Activated CD4-positive, alpha-beta T cell treated with anti-CD3 and anti-CD28 coated beads, Interleukin-10, Interleukin-2, amounts not matched to agents 100 ng/mL and 50 ng/mL, durations not matched to agents 16 hours and 8 hours (primary cell): ENCODE results near the gene CLSTN2.

Source experiments
- DNase-seq: peaks from one replicate; pipeline ENCODE4 v3.0.0-alpha.2; 2020

CLSTN2 gene

DNA sequence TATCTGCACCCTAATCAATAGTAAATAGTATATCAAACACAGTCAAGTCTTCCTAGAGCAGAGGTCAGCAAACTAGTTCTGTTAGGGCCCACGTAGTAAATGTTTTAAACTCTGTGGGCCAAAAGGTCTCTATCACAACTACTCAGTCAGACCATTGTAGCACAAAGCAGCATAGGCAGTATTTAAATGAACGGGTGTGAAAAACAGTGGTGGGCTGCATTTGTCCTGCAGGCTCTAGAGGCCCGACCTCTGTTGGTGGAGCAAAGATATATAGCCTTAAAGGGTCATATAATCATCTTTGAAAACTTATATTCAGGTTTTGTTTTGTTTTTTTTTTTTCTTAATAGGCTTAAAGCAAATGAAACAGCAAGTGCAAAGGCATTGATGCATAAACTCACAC, 416.5 kb downstream of the CLSTN2 start:
- DNase-seq, result no peak

DNA sequence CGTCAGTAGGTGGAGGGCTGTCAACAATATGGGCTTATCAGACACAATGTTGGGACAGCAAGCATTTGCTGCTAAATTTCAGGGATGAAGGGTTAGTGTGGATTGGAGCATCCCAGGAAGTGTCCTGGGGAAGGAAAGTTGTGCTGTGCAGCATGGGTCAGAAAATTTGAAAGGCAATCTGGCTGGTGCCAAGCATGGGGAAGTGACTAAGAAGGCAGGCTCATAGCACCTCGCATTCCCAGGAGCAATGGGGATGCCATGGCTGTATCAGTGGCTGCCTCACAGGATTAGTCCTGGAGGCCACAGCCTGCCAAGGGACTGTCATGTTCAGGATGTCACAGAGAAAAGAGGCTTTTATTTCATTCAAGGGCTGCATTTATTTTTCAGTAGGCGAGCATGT, 420.5 kb downstream of the CLSTN2 start:
- DNase-seq, result no peak

DNA sequence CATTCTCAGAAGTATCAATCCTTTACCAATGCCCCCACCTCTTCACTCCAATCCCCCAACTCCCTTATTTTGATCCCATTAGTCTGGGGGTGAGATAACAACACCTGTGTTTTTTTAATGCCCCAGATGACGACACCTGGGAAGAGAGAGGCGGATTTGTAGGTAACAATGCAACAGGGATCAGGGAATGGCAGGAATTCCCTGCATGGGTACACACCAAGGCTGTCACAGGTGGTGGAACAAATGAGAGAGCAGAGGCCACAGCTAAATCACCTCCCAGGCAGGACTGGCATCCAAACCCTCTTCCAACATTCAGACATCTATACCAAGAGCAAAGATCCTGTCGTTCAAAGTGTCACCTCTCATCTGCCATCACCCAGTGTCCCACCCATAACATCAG, 423.7 kb downstream of the CLSTN2 start:
- no peak for DNase-seq

DNA sequence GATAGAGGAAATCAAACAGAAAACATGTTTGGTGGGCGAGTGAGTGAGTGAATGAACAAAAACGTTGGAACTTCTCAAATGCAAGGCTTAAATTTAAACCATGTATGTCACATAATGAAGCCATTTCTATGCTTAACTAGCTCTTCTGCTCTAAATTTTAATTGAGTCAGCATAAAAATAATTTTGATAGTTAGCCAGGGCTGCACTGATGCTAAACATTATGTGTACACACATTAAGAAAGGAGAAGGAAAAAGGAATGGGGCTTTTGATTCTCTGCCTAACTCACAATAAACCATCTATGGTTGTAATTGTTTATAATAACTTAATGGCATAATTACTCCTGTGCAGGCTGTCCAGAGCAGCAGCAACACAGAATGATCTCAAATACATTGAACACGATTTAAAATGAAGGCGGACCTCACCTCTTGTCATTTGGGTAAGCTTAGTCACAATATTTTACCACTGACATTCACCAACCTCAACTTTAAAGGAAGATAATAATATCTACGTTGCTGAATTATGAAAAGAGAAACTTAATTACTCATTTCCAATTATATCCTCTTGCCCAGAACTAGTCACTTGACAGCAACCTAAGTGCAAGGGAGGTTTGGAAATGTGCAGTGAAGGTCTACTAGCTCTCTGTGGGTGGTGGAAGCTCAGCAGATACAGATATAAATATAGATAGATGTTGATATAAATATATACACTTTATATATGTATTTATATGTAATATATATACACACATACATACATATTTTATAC, 424.4 kb downstream of the CLSTN2 start:
- peak; percentile 3 for DNase-seq

DNA sequence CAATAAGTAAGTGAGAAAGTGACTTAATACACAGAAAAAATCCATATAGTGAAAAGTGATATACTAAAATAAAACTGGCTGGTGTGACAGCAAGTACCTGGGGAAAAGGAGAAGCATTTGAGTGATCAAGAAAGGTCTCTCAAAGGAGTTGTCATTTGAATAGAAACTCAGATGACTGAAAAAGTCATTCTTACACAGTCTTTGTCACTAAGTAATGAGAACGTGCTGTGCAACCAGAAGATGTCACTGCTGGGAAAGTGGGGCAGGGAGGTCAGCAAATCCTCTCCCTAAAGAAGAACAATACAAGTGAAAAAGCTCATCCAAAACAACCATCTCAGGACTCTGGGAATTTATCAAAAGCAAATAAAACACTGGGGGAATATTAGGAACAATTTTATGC, 425.3 kb downstream of the CLSTN2 start:
- peak; percentile 2 for DNase-seq

DNA sequence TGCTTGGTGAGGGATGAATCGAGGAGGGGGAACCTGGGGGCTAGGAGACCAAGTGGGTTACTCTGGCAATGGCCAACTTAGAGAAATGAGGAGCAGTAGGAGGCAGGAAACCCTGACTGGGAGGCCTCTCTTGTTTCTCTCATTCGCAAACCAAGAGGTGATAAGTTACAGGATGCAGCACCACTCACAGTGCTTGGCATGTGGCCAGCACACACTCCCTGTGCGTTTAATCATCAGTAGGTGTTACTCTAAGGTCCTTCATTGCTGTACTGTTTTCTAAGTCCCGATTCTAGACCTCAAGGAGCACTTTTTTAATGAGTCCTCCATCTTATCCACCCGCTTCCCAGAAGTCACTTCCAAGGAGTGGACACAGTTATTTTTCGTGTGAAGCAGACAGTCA, 428.8 kb downstream of the CLSTN2 start:
- DNase-seq, result no peak

DNA sequence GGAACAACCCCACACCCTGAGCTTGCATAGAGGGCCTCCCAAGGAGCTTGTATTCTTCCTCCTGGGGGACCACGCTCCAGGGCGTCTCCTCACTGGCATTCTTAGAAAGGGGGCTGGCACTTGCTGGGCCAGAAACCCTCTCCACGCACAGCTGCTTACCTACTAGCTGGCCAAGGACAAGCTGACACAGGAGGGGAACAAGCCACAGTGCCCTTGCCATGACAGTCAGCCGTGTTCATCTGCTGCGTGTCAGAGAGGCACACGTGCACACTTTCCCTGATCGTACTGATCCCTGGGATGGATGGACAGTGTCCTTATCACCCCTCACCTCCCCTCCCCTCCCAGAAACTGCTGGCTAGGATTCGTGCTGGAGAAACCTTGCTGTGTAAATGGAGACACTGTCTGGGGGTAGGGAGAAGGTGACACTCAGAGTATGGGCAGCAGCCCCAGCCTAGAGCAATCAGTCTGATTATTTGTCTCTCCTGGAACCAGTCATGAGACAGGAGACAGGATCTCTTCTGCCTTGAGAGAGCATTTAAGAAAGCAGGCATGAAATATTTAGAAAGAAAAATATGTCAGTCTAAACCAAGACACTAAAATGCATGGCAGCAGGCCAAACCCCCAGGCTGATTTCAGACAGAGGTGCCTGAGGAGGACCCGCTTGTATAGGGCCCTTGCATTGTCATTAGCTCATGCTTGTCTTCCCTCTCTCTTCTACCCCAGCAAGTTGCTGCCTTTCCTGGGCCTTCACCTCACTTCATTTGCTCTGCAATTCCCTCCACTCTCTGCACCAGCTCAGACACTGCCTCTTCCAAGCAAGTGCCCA, 431.1 kb downstream of the CLSTN2 start:
- DNase-seq, result no peak

DNA sequence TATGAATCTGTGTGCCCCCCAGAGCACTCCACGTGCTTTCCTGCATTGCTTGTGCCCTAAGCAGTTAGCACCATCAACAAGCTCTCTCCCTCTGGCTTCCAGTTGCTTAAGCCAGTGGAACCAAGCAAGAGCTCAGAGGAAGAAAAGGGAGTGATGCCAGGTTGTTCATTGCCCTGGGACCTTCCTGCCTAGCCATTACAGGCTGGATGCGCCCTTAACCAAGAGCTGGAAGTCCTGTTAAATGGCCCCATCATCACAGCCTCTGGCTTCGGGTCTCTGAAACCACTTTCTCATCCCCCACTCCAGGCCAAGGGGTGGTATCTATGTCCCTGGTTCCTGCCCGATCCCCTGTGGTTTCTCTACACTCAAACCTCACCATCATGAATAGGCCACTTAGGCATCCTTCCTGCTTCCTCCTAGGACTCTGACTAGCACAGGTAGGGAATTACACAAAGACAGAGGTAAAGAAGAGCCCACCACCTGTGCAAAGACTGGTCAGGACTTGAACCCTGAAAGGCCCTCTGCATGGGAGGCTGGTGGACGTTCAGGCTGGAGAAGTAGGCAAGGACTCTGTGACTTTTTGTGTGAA, 433.3 kb downstream of the CLSTN2 start:
- DNase-seq, result no peak

DNA sequence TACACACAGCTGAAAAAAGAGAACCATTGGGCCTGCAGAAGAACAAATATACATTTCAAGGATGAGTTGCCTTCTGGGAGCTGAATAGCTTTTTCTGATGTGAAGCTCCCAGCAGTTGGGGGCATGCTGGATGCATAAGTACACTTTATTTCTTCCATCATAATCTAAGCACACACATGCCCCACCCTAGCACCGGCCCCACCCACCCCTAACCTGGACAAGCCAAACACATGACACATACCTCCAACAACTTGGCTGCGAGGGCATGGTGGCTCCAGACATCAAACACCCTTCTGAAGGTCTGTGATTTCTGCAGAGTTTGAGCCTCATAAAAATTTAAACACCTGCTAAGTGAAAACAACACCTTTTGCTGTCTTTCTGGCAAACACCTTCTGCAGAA, 435.7 kb downstream of the CLSTN2 start:
- no peak for DNase-seq

DNA sequence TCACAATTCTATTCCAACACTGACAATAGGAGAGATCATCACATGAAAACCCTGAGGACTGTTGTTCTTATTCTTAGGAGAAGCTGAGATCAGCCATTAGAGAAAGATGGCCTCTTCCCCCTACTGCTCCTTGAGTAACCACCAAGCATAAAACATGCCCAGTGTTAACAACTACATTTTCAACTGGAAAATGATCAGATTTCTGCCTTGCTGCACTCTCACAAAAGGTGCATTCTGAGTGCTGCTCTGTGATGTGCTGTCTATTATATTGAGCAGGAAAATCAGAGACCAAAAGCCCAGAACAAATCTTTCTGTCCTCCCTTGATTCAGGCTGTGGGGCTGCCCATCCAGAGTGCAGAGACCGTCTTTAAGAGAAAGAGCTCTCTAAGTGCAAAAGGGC, 438.2 kb downstream of the CLSTN2 start:
- DNase-seq, result no peak

DNA sequence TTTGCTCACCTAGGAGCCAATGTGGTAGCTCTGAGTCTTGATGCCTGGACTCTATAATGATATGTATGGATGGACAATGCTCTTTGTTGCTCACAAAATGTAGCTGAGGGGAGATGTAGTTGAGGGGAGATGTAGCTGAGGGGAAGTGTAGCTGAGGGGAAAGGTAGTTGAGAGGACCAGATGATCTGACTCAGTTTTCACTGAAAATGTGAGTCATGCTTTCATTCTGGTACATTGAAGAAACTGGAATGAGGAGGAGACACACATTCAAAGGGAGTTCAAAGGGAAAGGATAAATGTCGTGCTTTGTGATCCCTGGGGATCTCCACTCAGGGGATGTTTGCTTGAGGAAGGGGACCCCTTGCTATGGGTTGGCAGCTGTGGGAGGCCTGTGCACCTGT, 440.0 kb downstream of the CLSTN2 start:
- peak; percentile 10 for DNase-seq

DNA sequence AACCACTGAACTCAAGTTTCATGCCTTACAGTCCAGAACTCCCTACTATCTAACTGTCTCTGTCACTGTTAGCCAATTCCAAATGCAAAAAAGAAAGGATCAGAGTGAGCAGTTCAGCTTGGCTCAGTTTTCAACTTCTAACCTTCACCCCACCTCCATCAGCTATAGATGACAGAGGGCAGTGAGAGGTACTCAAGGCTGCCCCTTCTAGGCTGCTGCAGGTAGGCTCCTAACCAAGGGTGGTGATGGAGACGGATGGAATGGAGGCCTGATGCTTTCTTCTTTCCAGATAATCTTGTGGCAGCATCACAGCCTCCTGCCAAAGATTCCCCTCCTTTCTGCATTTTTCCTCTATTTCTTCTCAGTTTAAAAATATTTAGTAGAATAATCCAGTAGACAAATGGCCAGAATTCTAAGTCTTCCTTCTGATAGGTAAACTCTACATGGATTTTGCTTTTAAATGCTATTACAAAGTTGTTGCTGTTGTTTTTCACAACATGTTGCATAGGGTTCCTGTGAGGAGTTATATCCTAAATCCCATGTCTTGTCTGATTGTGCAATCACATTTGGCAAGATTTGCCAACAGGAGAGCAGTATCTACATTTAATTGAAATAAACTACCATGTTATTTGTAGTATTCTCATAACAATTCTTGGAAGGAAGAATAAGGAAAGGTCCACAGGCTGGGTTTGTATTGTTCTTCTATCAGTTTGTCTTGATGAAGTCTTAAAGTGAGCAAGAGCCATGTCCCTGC, 441.3 kb downstream of the CLSTN2 start:
- no peak for DNase-seq

DNA sequence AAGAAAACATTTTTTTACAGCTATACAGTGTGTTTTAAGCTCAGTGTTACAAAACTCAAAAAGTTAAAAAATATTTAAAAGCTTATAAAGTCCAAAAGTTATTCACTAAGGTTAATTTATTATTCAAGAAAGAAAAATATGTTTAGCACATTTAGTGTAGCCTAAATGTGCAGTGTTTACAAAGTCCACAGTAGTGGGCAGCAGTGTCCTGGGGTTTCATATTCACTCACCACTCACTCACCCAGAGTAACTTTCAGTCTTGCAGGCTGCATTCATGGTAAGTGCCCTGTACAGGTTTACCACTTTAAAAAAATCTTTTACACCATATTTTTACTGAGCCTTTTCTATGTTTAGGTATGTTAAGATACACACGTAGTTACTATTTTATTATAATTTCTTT, 442.7 kb downstream of the CLSTN2 start:
- no peak for DNase-seq

DNA sequence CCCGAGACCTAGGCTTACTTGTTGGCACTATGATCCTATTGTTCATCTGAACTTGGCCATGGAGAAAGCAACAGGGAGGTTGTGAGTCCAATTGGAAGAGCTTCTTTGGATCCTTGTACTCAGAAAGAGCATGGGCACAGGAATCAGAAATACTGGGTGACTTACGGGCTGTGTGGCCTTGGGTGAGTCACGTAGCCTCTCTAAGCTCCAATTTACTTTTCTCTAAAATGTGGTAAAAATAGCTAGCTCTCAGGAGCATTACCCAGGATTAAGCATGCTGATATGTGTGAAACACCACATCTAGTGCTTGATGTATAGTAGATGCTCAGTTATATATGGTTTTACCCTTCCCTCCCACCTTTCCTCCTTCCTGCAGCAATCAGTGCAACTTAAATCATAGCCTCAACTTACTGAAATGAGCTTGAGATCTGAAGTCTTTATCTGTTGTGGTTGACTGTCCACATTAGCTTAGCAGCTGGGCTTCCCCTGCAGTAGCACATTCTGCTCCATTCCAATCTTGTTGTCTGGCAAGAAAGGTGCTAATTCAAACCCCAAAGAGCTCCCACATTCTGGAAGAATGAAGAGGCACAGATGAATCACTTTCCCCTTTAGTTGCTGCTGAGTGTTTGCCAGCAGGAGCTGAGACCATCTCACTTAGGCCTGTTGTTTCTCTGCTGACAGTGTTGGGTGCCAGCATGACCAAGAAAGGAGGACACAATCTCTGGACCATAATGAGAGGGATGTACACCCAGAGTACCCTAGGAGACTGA, 443.8 kb downstream of the CLSTN2 start:
- no peak for DNase-seq

DNA sequence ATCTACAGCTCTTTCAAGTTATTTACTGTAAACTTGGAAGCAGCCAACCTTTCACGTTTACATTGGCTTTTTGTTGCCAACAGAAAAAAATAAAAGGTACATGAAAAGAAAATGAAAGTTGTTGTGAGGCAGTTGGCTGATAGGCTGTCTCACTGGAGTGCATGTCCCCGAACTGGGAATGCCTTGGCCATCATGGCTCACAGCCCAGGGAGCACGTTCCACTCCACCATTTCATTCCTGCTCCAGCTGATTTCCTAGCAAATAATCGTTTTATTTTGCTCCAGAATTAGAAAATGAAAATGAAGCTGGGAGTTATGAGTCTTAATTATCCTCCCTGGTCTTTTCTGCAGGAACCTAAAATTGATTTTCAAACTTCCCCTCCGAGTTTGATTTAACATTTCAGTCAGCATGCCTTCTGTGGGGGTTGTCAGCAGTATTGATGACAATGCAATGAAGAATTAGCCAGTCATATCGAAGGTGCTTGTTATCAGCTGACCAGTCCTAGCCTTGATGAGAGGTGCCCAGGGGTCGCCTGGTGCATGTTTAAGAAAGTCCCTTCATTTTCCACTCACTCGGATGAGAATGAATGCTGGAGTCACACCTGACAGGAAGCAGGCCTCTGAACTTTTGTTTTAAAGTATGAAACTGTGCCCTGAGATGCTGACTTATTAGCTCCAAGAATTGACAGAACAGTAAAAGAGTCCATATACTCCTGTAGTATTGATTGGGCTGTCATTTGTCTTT, 449.2 kb downstream of the CLSTN2 start:
- no peak for DNase-seq

DNA sequence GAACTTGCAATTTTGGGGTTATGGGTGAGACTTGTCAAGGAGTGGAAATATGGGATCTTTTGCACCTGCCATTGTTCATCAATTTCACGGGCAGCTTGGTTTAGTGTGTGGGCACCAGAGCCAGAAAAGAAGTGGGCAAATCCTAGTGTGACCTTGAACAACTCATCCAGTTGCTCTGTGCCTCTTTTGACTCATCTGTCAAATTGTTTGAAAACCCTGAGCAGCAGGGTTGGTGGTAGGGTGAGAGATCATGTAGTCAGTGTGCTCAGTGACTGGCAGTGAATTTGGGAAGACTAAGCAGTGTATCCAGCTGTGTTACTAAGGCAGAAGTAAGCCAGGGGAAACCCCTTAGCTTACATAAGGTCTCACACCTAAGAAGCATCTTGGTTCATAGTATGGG, 449.9 kb downstream of the CLSTN2 start:
- DNase-seq, result no peak

DNA sequence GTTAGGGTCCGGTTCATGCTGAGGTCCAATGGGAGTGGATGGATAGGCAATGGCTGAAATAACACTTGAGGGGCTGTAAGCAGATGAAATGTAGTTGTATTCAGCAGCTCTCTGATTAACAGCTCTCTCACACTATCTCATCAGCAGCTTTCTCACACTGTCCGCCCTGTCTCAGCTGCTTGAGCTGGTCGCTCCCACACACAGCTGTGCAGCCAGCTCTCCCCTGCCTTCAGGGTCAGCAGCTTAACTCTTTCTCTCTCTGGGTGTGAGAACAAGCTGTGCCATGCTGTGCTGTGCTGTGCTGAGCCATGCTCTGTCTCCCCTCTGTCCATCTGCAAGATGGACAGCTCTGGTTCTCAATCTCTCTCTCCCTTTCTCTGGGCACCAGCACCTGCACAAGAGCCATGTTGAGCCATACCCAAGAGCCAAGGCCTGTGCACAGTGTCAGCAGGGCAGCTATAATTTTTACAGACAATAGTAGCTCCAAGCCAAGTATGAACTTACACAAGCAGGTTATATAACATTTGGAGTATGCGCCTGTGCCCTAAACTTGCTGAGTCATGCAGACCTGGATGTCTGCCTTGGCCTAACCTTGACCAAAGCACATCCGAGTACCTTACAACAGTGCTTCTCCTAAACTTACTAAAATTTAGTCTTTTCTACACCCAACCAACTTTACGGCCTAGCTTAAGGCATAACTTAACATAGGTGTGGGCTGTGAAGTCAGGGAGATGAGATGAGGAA, 451.5 kb downstream of the CLSTN2 start:
- DNase-seq, result no peak

DNA sequence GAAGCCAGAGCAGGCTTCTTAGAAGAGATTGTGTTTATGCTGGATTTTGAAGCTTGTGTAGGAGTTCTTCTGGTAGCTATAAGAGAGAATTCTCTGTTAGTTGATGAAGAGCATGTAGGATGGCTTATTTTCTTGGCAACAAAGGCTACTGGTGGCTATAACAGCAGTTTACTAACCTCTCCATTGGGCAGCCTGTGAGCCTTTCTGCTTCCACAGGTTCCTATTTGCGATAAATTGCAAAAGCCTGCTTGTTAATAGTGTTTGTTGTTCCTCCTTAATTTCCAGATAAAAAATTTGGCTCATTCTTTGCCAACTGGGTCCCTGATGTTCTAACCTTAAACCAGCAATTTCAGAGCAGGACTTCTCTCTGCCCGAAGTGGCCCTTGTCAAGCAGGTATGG, 452.3 kb downstream of the CLSTN2 start:
- DNase-seq, result no peak

DNA sequence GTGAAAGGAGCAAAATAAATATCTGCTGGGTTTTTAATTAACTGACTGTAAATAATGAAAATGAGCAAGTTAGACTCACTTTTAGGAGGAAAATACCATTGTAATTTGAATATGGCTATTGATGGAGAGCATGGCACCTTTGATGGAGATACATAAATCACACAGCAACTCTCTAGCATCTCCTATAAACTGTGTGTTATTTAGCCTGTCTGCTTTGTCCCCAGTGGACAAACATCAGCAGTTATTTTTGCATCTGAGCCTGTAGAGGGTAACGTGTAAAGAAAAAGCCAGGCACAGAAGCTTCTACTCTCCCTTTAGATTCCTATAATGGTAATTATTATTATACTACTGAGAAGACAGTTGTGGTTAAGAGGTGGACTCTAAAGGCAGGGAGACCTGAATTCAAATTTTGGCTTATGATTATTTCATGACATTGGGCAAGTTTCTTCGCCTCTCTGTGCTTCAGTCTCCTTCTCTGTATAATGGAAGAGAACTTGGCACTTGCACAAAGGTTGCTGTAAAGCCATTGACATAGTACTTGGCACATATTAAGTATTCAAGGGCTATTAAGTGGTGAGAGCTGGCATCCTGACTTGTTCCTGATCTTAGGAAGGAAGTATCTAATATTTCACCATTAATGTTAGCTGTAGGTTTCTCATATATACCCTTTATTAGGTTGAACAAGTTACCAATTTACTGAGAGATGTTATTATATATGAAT, 453.4 kb downstream of the CLSTN2 start:
- no peak for DNase-seq

DNA sequence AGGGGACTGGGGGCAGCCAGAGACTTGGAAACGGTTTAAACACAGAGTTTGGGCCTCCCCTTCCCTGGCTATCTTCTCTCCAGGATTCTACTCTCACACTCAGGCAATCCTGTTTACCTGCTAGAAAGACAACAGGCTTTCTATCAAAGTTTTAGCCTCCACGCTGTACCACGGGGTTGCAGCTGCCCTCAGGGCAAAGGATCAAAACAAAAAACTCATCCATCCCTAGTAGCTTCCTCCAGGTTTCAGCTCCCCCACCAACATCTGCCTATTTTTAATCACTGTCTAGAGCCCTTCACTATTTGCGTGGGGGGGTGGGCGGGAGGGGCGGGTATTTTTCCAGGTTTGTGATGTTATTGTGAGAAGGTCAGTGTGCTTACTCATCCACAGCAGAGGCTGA, 456.1 kb downstream of the CLSTN2 start:
- no peak for DNase-seq
